ENCODE measurements around the gene UGT1A10. TPM values are rescaled to one million over a fixed set of nuclear protein-coding genes. Genes with fewer than 3 reads are reported as not detected.

The UGT1A10 gene
- total and polyA plus RNA-seq, 2 of the 13 experiments (the other 11 are each of a cell fraction or from before 2014, with no cell fraction given): not detected

- Histone ChIP-seq H4K20me1 (ENCODE audit: insufficient read depth, low read length) (no peaks in the 10 kb centered on the region), H2AFZ (ENCODE audit: low read length) (no peak overlapping the region), H3K36me3 (replicated peaks in 1 of 2; ENCODE audit: control insufficient read depth in 1 of 2, insufficient read depth in 2 of 2, low read length in 2 of 2) (no peaks in the 10 kb centered on the region), H3K9ac (ENCODE audit: insufficient read depth, low read depth, low read length) (no peak overlapping the region), H3K79me2 (ENCODE audit: insufficient read depth, low read length) (no peaks in the 10 kb centered on the region), H3K4me3 (replicated peaks in 1 of 3; ENCODE audit: insufficient read depth in 1 of 3, low read depth in 2 of 3, low read length in 3 of 3) (no peak overlapping the region), H3K4me2 (ENCODE audit: low read depth, low read length) (no peak overlapping the region), H3K27ac (ENCODE audit: extremely low read length, insufficient read depth, low read length) (no peak overlapping the region), H3K27me3 (ENCODE audit: control insufficient read depth in 1 of 2, insufficient read depth in 2 of 2, low read length in 2 of 2) (peaks cover 4 to 47% of the 10 kb centered on the region in 2 experiments; a peak in 3 of 5 replicates), H3K9me3 (ENCODE audit: low read length) (no peaks in the 10 kb centered on the region), H3K4me1 (ENCODE audit: insufficient read depth, low read length) (no peaks in the 10 kb centered on the region)
- POLR2A ChIA-PET: no interaction called here
- CTCF ChIA-PET (ENCODE audit: low intra/inter-chr PET ratio, low total read pairs): no interaction called here
- in situ Hi-C loops (cut with HindIII; ENCODE audit: extremely low pct_ligation_motif_present, low pct_unique_long_range_greater_than_20kb) (no loop called here), intact Hi-C loops (cut with micrococcal nuclease; ENCODE audit: unreplicated experiment) (no loop called here)
- no peak for TF ChIP-seq ESRRA (CRISPR knock-in tag; IDR thresholded peaks at IDR 0.05; ENCODE audit: low read depth)
- TF ChIP-seq ZNF205 (CRISPR knock-in tag; IDR thresholded peaks at IDR 0.05): no peak
- TF ChIP-seq ZFP82 (CRISPR knock-in tag; IDR thresholded peaks at IDR 0.05; ENCODE audit: borderline replicate concordance): no peak
- no peak for TF ChIP-seq RCOR2 (CRISPR knock-in tag; IDR thresholded peaks at IDR 0.05)
- TF ChIP-seq ZBTB37 (CRISPR knock-in tag; IDR thresholded peaks at IDR 0.05): no peak
- TF ChIP-seq MYC (CRISPR knock-in tag; IDR thresholded peaks at IDR 0.05; ENCODE audit: borderline replicate concordance): no peak
- no peak for TF ChIP-seq MATR3 (CRISPR knock-in tag; IDR thresholded peaks at IDR 0.05)
- TF ChIP-seq FOXM1 (CRISPR knock-in tag; IDR thresholded peaks at IDR 0.05): no peak
- no peak for TF ChIP-seq ZNF724P (CRISPR knock-in tag; IDR thresholded peaks at IDR 0.05; ENCODE audit: borderline replicate concordance)
- no TSS peak for BruUV-seq (replicated peaks)
- ATAC-seq (no peak), DNase-seq (ENCODE audit: low spot score) (no peak), FAIRE-seq (no peak)
- WGBS (ENCODE audit: low lambda C conversion rate): 68% methylated on average over 4 of the region's 4 CpGs
These were observed 130.2 kb downstream of the UGT1A10 start for GRCh38 chr2:233766416-233766815.

- in situ Hi-C loops (cut with HindIII; ENCODE audit: extremely low pct_ligation_motif_present, low pct_unique_long_range_greater_than_20kb): no loop called here
- TF ChIP-seq MTERF4 (CRISPR knock-in tag; IDR thresholded peaks at IDR 0.05): no peak
- no peak for TF ChIP-seq ZNF30 (CRISPR knock-in tag; IDR thresholded peaks at IDR 0.05)
- TF ChIP-seq ELF3 (CRISPR knock-in tag; IDR thresholded peaks at IDR 0.05): no peak
- no peak for TF ChIP-seq SKI (IDR thresholded peaks at IDR 0.05; ENCODE audit: partially characterized antibody)
- TF ChIP-seq MED1 (CRISPR knock-in tag; IDR thresholded peaks at IDR 0.05): no peak
- TF ChIP-seq THAP9 (CRISPR knock-in tag; IDR thresholded peaks at IDR 0.05; ENCODE audit: borderline replicate concordance): no peak
These were observed 131.8 kb downstream of the UGT1A10 start for GRCh38 chr2:233768076-233768475.

More at GRCh38 chr2:233768076-233768475, 131.8 kb downstream of the UGT1A10 start:
- Histone ChIP-seq H3K4me1 (ENCODE audit: insufficient read depth, low read length) (no peaks in the 10 kb centered on the region), H3K79me2 (ENCODE audit: insufficient read depth, low read length) (no peaks in the 10 kb centered on the region), H3K4me3 (replicated peaks in 1 of 3; ENCODE audit: insufficient read depth in 1 of 3, low read depth in 2 of 3, low read length in 3 of 3) (no peak overlapping the region), H3K4me2 (ENCODE audit: low read depth, low read length) (no peak overlapping the region), H4K20me1 (ENCODE audit: insufficient read depth, low read length) (no peaks in the 10 kb centered on the region), H2AFZ (ENCODE audit: low read length) (no peak overlapping the region), H3K9me3 (ENCODE audit: low read length) (no peaks in the 10 kb centered on the region), H3K9ac (ENCODE audit: insufficient read depth, low read depth, low read length) (no peak overlapping the region), H3K27ac (ENCODE audit: extremely low read length, insufficient read depth, low read length) (no peak overlapping the region), H3K27me3 (ENCODE audit: control insufficient read depth in 1 of 2, insufficient read depth in 2 of 2, low read length in 2 of 2) (peaks cover 4 to 38% of the 10 kb centered on the region in 2 experiments; a peak in 4 of 5 replicates), H3K36me3 (replicated peaks in 1 of 2; ENCODE audit: control insufficient read depth in 1 of 2, insufficient read depth in 2 of 2, low read length in 2 of 2) (no peaks in the 10 kb centered on the region)
- WGBS (ENCODE audit: low lambda C conversion rate): 71% methylated on average over 4 of the region's 4 CpGs
- ChIA-PET POLR2A (no interaction called here), CTCF (ENCODE audit: low intra/inter-chr PET ratio, low total read pairs) (no interaction called here)
- BruUV-seq (replicated peaks): no TSS peak
- intact Hi-C loops (cut with micrococcal nuclease; ENCODE audit: unreplicated experiment): no loop called here
- no peak for ATAC-seq
- no peak for DNase-seq (ENCODE audit: low spot score)
- no peak for FAIRE-seq
